HuH-7 (cell line): ENCODE data around the gene SLC5A3.
A peak's percentile ranks its signal among the peaks of the same experiment; 100 is the strongest.

Experiments
- DNase-seq: peaks from one replicate; pipeline ENCODE4 v3.0.0; 2011; ENCODE audit warnings: low spot score

Gene SLC5A3

GRCh38 chr21:34073032-34073748 lies at the start of gene SLC5A3, which contains the start of gene MRPS6:
Gene SLC5A3, plus strand, starts transcription at chr21:34073578. Its CDS starts 21,621 bp downstream, at chr21:34095199.
Gene MRPS6, plus strand, starts transcription at chr21:34073578. Its CDS starts 123 bp downstream, at chr21:34073701.
- peak; percentile 71 for DNase-seq

GRCh38 chr21:34023691-34024373 lies 49.5 kb upstream of the SLC5A3 start:
- no peak for DNase-seq

- DNase-seq, result no peak
These were observed 49.0 kb upstream of the SLC5A3 start for GRCh38 chr21:34024374-34024693.

- DNase-seq, result no peak
These were observed 45.5 kb upstream of the SLC5A3 start for GRCh38 chr21:34027721-34028461.

GRCh38 chr21:34029743-34030528 lies 43.4 kb upstream of the SLC5A3 start:
- no peak for DNase-seq

- no peak for DNase-seq
These were observed 41.5 kb upstream of the SLC5A3 start for GRCh38 chr21:34031835-34032370.

GRCh38 chr21:34034369-34035014 lies 38.9 kb upstream of the SLC5A3 start:
- no peak for DNase-seq

GRCh38 chr21:34035619-34036354 lies 37.6 kb upstream of the SLC5A3 start:
- DNase-seq, result no peak

GRCh38 chr21:34037009-34037795 lies 36.2 kb upstream of the SLC5A3 start:
- no peak for DNase-seq

GRCh38 chr21:34039678-34040382 lies 33.5 kb upstream of the SLC5A3 start:
- no peak for DNase-seq

- DNase-seq, result no peak
These were observed 30.6 kb upstream of the SLC5A3 start for GRCh38 chr21:34042735-34043134.

- no peak for DNase-seq
These were observed 30.0 kb upstream of the SLC5A3 start for GRCh38 chr21:34043333-34043732.

- DNase-seq, result no peak
These were observed 26.5 kb upstream of the SLC5A3 start for GRCh38 chr21:34046917-34047316.

- no peak for DNase-seq
These were observed 25.5 kb upstream of the SLC5A3 start for GRCh38 chr21:34047835-34048234.

GRCh38 chr21:34052171-34052570 lies 21.2 kb upstream of the SLC5A3 start:
- DNase-seq, result no peak

- no peak for DNase-seq
These were observed 19.1 kb upstream of the SLC5A3 start for GRCh38 chr21:34054259-34054658.

GRCh38 chr21:34055615-34056014 lies 17.8 kb upstream of the SLC5A3 start:
- DNase-seq, result no peak

GRCh38 chr21:34061983-34062382 lies 11.4 kb upstream of the SLC5A3 start:
- DNase-seq, result no peak

- no peak for DNase-seq
These were observed 8.4 kb upstream of the SLC5A3 start for GRCh38 chr21:34065027-34065426.
